ENCODE results near the gene TRAPPC10.
A peak's percentile ranks its signal among the peaks of the same experiment; 100 is the strongest.

TRAPPC10 gene

DNA sequence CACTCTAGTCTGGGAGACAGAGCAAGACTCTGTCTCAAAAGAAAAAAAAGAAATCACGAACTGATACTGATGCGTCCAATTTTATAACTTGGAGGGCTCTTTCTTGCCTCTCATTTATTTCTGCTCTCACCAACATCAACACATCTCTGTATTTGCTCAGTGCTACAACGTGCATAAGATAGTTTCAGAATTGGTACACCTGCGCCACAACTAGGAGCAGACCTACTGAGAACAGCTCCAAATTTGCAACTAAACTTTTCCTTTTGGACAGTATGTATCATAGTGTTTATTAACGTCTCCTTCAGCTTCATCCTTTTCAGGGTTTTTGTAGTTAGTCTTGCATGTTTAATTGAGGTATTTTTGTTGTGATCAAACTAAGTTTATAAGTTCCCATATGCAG, 27.7 kb downstream of the TRAPPC10 start:
- no peak for DNase-seq (ENCODE audit: low read depth)

DNA sequence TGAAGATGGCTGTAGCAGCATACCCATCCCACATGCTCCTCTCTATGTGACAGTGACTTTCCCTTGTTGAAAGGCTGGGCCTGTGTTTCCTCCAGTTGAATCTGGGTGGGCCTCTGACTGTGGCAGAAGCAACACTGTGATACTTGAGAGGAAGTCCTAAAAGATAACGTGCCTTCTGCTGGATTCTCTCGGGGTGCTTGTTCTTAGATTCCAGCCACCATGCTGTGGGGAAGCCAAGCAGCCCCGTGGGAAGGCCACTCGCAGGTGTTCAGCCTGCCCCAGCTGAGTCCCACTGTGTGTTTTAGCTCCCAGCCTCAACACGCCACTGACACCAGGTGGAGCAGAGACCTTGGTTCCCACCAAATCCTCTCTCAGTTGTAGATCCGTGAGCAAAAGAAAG, 31.5 kb downstream of the TRAPPC10 start:
- DNase-seq (ENCODE audit: low read depth): no peak

GRCh38 chr21:44046734-44047133, 34.6 kb downstream of the TRAPPC10 start:
- DNase-seq (ENCODE audit: low read depth): no peak

DNA sequence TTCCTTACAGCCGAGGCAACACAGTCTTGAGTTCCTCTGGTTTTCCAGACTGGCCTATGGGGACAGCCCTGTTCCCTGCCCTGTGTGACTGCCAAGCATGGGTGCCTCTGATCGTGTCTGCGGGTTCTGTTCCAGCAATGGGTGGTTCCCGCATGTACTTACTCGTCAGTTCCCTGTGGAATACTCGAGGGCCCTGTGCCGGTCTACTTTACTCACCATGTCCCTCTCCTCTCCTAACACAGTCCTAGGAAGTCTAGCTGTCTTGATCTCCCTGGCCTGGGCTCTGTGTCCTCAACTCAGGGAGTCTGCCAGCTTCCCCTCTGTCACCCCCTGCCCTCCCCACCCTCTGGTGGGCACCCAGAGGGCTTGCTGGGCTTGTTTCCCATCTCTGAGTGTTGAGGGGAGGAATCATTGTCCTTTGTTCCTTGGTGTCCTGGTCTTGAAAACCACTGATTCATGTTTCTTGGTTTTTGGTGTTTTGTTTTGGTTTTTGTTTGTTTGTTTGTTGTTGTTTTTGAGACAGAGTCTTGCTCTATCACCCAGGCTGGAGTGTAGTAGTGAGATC, 36.0 kb downstream of the TRAPPC10 start:
- no peak for DNase-seq (ENCODE audit: low read depth)

- DNase-seq (ENCODE audit: low read depth): no peak
Measured at GRCh38 chr21:44049182-44049581, 37.1 kb downstream of the TRAPPC10 start.

DNA sequence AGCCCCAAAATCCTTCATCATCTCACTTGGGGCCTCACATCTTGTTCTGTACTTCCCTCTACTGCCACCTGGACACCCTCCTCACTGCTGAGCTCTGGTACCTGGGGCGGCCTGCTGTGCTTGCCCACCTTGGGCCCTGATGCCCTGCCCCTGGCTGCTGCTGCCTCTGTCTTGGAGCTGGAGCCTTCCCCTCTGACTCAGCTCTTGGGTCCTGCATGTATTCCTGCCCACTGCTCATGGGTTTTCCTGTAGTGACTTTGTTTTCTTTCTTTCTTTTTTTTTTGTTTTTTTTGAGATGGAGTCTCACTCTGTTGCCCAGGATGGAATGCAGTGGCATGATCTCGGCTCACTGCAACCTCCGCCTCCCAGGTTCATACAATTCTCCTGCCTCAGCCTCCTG, 37.5 kb downstream of the TRAPPC10 start:
- DNase-seq (ENCODE audit: low read depth): no peak

- no peak for DNase-seq (ENCODE audit: low read depth)
Measured at GRCh38 chr21:44050276-44050675, 38.2 kb downstream of the TRAPPC10 start.

GRCh38 chr21:44051462-44051941, 39.4 kb downstream of the TRAPPC10 start:
- no peak for DNase-seq (ENCODE audit: low read depth)

DNA sequence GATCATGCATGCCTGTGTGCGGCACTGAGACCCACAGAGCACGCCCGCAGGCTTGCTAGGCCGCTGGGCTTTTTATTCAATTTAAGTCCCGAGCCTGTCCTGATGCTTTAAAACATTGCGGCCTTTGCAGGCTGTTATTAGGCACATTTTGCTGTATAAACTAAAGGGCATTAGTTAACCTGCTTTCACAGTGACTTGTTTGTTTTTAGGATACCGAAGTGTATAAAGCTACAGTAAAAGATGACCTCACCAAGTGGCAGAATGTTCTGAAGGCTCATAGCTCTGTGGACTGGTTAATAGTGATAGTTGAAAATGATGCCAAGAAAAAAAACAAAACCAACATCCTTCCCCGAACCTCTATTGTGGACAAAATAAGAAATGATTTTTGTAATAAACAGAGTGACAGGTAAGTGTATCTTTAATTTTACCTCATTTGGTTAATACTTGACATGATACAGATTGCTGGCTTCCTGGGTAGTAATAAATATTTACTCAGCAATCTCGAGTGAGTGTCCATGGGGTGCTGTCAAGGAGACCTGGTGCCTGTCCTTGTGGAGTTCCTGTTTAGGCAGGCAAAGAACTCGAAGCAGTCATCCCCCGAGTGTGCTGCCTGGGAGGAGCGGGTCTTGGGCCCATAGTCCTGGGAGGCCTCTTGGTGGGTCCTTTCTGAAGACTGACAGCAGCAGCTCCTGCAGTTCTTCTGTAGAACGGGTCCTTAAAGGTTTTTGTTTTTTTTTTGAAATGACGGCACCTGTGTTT, 40.1 kb downstream of the TRAPPC10 start:
- DNase-seq (ENCODE audit: low read depth): no peak

GRCh38 chr21:44052830-44053226, 40.7 kb downstream of the TRAPPC10 start:
- no peak for DNase-seq (ENCODE audit: low read depth)

GRCh38 chr21:44053567-44053966, 41.5 kb downstream of the TRAPPC10 start:
- DNase-seq (ENCODE audit: low read depth): no peak

DNA sequence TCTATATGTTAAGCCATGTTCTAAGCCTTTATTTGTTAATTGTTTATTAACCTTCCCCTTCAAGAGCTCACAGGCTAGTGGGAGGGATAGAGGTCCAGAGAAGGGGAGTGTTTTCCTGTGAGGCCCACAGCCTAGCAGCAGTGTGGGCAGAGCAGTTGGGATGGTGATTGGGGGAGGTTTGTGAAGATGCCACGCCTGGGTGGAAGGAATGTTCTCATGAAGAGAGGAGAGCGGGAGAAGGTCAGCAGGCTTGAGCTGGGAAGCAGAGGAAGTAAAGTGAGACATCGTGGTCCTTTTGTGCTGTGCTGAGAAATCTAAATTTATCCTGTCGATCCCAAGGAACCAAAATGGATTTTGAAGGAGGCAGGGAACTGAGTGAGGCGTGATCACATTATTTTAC, 42.6 kb downstream of the TRAPPC10 start:
- no peak for DNase-seq (ENCODE audit: low read depth)

DNA sequence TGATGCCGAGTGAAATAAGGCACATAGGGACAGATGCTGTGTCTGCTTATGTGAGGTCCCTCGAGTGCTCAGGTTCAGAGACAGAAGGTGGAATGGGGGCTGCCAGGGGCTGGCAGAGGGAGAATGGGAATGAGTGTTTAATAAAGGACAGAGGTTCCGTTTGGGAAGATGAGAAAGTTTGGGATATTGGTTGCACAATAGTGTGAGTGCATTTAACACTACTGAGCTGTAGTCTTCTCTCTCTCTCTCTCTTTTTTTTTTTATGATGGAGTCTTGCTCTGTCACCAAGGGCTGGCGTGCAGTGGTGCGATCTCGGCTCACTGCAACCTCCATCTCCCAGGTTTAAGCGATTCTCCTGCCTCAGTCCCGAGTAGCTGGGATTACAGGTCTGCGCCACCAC, 44.9 kb downstream of the TRAPPC10 start:
- no peak for DNase-seq (ENCODE audit: low read depth)

DNA sequence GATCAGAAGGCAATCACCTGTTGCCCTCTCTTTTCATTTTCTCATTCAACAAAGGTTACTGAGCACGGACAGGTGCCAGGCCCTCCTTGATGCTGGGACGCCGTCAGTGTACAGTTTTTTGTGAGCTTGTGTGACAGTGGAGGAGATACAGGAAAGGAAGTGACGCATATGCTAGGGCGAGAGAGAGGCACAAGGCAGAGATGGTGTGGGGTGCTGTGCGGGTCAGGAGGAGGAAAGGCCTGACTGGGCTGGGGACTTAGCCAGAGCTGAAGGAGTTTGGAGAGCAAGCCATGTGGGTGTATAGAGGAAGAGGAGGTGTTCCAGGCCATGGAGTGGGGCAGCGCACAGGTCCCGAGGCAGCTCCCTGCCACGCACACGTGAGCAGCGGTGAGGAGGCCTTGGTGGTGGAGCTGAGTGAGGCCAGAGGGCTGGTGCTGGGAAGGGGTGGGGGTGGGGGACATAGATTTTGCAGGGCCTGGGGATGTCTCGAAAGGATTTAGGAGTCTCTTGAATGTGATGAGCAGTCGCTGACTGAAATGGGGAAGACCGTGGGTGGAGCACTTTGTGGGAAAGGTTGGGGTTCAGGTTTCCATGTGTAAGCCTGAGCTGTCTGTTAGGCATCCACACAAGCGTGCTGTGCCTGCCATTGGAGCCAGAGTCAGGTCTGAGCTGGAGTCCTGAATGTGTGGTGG, 46.0 kb downstream of the TRAPPC10 start:
- no peak for DNase-seq (ENCODE audit: low read depth)

DNA sequence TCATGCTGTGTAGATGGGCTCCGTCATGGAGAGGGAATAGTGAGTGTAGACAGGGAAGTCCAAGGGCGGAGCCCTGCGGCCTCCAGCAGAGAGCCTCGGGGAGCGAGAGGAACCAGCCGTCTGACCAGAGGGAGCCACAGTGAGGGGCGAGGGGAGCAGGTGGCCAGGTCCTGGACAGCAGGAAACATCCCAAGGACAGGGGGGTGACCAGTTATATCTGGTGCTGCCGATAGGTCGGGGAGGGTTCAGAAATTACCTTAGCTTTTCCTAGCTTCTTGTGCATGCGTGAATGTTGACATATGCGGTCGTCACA, 46.5 kb downstream of the TRAPPC10 start:
- DNase-seq (ENCODE audit: low read depth): no peak

GRCh38 chr21:44058981-44059380, 46.9 kb downstream of the TRAPPC10 start:
- no peak for DNase-seq (ENCODE audit: low read depth)

DNA sequence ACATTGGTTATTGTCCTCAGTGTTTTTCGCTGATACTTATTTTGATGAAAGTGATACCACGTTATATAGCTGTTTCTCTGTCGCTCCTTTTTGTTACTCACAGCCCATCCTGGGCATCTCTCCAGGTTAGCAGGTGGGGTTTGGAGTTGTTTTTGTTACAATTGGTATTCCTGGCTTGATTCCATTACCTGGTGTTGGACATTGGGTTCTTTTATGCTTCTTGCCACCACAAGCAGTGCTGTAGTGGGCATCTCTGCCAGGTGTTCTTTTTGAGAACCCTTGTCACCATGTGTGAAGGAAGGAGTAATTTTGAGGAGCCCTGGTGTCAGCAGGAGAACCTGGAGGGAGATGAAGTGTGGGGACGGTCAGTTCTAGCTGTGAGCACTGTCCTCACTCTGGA, 47.6 kb downstream of the TRAPPC10 start:
- DNase-seq (ENCODE audit: low read depth): no peak

GRCh38 chr21:44062380-44062779, 50.3 kb downstream of the TRAPPC10 start:
- DNase-seq (ENCODE audit: low read depth): no peak

DNA sequence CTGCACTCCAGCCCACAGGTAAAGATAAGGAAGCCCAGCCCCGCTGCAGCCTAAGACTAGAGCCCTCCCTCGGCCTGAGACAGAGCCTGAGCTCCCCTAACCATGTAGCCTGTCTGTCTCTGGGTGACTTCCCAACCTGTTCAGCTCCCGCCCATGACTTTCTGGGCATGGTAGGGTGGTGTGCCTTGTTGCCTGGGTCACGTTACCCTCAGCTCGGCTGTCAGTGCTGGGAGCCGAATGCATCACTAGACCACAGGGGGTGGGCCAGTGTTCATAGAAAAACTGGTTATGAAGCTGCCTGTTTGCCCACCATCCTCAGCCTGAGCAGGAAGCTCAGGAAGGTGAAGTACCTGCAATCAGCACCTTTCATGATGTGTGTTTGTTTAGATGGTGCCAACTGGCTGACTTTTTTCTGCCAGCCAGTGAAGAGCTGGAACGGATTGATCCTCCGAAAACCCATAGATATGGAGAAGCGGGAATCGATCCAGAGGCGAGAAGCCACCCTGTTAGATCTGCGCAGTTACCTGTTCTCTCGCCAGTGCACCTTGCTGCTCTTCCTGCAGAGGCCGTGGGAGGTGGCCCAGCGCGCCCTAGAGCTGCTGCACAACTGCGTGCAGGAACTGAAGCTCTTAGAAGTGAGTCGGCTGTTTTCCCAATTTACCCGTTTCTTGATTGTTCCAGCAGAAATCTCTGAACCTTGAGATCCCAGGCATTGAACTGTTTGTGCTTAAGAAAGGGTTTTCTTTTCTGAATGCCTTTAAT, 51.2 kb downstream of the TRAPPC10 start:
- no peak for DNase-seq (ENCODE audit: low read depth)

GRCh38 chr21:44064852-44065403, 52.8 kb downstream of the TRAPPC10 start:
- DNase-seq (ENCODE audit: low read depth): no peak

GRCh38 chr21:44065428-44065827, 53.3 kb downstream of the TRAPPC10 start:
- DNase-seq (ENCODE audit: low read depth): peak; percentile 48

DNA sequence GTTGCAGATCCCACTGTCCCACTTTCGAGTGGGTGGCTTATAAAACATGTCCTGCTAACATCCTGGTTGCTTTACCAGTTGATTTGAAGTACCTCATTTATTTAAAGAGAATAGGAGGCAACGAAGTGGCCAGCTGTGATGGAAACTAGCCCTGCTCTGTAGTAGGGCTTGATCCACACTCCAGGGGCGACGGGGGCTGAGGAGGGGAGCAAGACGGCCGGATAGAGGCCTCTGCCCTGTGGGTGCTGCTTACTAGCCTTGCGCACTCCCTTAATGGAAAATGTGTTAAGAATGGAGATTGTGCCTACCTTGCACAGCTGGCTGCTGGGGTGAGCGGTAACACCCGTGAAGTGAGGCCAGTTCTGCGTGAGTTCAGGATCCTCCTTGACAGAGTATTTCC, 54.0 kb downstream of the TRAPPC10 start:
- DNase-seq (ENCODE audit: low read depth): no peak
